CD4-positive, alpha-beta T cell (primary cell): Measurements from ENCODE around the gene ENPP7. TPM values are rescaled to one million over a fixed set of nuclear protein-coding genes. Genes with fewer than 3 reads are reported as not detected.
A peak's percentile ranks its signal among the peaks of the same experiment; 100 is the strongest.

Experiments used
- ATAC-seq: fragments of 200-7000 bp; cut with Tn5 transposase; one replicate; pipeline ENCODE4 v1.10.0; 2022; ENCODE audit warnings: mild to moderate bottlenecking; ENCODE audit not compliant: poor library complexity
- CTCF ChIA-PET: fragments of 350-600 bp; sonication (Branson Sonifier 250); formaldehyde crosslinking; loops from one replicate; lab custom pipeline; 2021; ENCODE audit warnings: antibody characterized with exemption, inconsistent platforms; lab: Charles Lee
- POLR2A ChIA-PET: fragments of 350-600 bp; sonication (Branson Sonifier 250); formaldehyde crosslinking; loops from one replicate; lab custom pipeline; 2021; ENCODE audit warnings: antibody characterized with exemption, inconsistent platforms; lab: Charles Lee
- DNase-seq, 14 experiments: peaks; one replicate each; pipeline ENCODE4 v3.0.0-alpha.2; 2013 to 2020; ENCODE audit warnings: mixed read lengths in 2 of 14
- H3K27ac ChIP-seq, 2 donors: one replicate each; pipeline versions ENCODE4 v1.5.1 to v1.7.0; 2013; ENCODE audit warnings: low read length in 2 of 2, low read depth in 1 of 2, mild to moderate bottlenecking in 1 of 2
- H3K27me3 ChIP-seq, 2 experiments: 1 replicate in 1 of 2; 2 replicates in 1 of 2; pipeline versions ENCODE4 v1.6.1 to v1.7.0; 2013; ENCODE audit warnings: low read length in 2 of 2, control low read depth in 1 of 2, mild to moderate bottlenecking in 1 of 2, moderate library complexity in 1 of 2; ENCODE audit not compliant: insufficient read depth in 2 of 2, control insufficient read depth in 1 of 2
- H3K36me3 ChIP-seq: one replicate; pipeline ENCODE4 v1.6.1; 2013; ENCODE audit warnings: low read length, control low read depth; ENCODE audit not compliant: insufficient read depth
- H3K4me1 ChIP-seq: one replicate; pipeline ENCODE4 v1.6.1; 2013; ENCODE audit warnings: low read length, control low read depth; ENCODE audit not compliant: insufficient read depth
- H3K4me3 ChIP-seq: one replicate; pipeline ENCODE4 v1.5.1; 2013; ENCODE audit warnings: mild to moderate bottlenecking, low read length, moderate library complexity
- H3K9me3 ChIP-seq, 2 experiments: 1 replicate in 1 of 2; 2 replicates in 1 of 2; pipeline versions ENCODE4 v1.6.1 to v1.7.0; 2013; ENCODE audit warnings: low read length in 2 of 2, mild to moderate bottlenecking in 2 of 2, control low read depth in 1 of 2, moderate library complexity in 1 of 2; ENCODE audit not compliant: control insufficient read depth in 1 of 2, insufficient read depth in 1 of 2
- H3K27ac Mint-ChIP-seq: one replicate; pipeline ENCODE4 v1.8.0; 2020; ENCODE audit warnings: mixed read lengths
- H3K27me3 Mint-ChIP-seq: one replicate; pipeline ENCODE4 v1.8.0; 2021; ENCODE audit warnings: mixed read lengths
- H3K36me3 Mint-ChIP-seq: one replicate; pipeline ENCODE4 v1.8.0; 2021; ENCODE audit warnings: low read depth, mixed read lengths
- H3K4me1 Mint-ChIP-seq: one replicate; pipeline ENCODE4 v1.8.0; 2021; ENCODE audit warnings: low read depth, mixed read lengths
- H3K4me3 Mint-ChIP-seq: one replicate; pipeline ENCODE4 v1.8.0; 2020; ENCODE audit warnings: mild to moderate bottlenecking, mixed read lengths
- H3K9me3 Mint-ChIP-seq: one replicate; pipeline ENCODE4 v1.8.0; 2020; ENCODE audit warnings: mixed read lengths
- intact Hi-C, 2 experiments: fragments of 100-400 bp; cut with DNase I in 1 of 2; cut with micrococcal nuclease in 1 of 2; formaldehyde crosslinking; loops; one replicate each; pipeline versions ENCODE4 v1.15.1 to v1.9.0; 2023 to 2025; cut with DNase I, micrococcal nuclease
- total RNA-seq, 174 experiments: library from RNA in 2 of 174; stranded (reverse) in 2 of 174; gene quantifications; one replicate each; pipeline ENCODE4 v1.2.3 and lab custom pipeline; 2021 to 2026
- TF ChIP-seq, protein P1 (sequence below): fragments of 200-600 bp; IDR thresholded peaks from one replicate; pipeline ENCODE4 v1.8.0; 2022; ENCODE audit warnings: antibody characterized with exemption, mild to moderate bottlenecking

Gene ENPP7
- total RNA-seq, 2 experiments from 2014 or later = not detected

DNA sequence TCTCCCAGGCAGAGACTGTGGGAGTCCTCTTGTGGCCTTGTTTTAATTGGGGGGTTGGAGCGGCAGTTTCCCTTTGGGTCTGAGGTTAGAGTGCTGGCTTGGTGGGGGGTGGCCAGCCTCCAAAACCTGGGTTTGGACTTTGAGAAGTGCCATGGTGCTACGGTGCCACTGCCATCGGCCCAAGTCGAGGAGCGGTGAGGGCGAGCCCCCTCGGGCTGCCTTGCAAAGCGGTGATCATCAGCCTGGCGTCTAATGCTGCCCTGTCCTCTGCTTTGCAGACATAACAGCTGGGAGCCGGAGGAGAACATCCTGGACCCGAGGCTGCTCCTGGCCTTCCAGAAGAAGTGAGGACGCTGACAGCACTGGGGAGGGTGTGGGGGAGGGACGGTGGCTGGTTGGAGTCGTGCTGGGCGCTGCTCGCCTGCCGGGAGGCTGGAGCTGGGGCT is 48.4 kb downstream of the ENPP7 start:
- peak overlapping the region; percentile 38 for H3K4me3 ChIP-seq
- H3K4me1 Mint-ChIP-seq = peaks cover 27% of the 10 kb centered on the region
- ATAC-seq (no peak), DNase-seq (no peak)
- H3K36me3 ChIP-seq = no peaks in the 10 kb centered on the region
- TF ChIP-seq, protein P1, sequence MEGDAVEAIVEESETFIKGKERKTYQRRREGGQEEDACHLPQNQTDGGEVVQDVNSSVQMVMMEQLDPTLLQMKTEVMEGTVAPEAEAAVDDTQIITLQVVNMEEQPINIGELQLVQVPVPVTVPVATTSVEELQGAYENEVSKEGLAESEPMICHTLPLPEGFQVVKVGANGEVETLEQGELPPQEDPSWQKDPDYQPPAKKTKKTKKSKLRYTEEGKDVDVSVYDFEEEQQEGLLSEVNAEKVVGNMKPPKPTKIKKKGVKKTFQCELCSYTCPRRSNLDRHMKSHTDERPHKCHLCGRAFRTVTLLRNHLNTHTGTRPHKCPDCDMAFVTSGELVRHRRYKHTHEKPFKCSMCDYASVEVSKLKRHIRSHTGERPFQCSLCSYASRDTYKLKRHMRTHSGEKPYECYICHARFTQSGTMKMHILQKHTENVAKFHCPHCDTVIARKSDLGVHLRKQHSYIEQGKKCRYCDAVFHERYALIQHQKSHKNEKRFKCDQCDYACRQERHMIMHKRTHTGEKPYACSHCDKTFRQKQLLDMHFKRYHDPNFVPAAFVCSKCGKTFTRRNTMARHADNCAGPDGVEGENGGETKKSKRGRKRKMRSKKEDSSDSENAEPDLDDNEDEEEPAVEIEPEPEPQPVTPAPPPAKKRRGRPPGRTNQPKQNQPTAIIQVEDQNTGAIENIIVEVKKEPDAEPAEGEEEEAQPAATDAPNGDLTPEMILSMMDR = no peak
- intact Hi-C loops = loop anchor here in 1 of 2 experiments (2.0 kb wide), 1 partner anchor 18 kb away; the partner anchor contains the start of gene CBX8
- H3K9me3 Mint-ChIP-seq = no peaks in the 10 kb centered on the region
- H3K27ac ChIP-seq = no peak overlapping the region
- H3K9me3 ChIP-seq = peaks cover 0 to 20% of the 10 kb centered on the region in 2 experiments
- H3K27ac Mint-ChIP-seq = peak overlapping the region; percentile 27
- peaks cover 26% of the 10 kb centered on the region for H3K4me1 ChIP-seq
- H3K4me3 Mint-ChIP-seq = peak overlapping the region; percentile 85
- H3K36me3 Mint-ChIP-seq = no peaks in the 10 kb centered on the region
- ChIA-PET CTCF (interaction anchor here (1.2 kb wide), 1 partner anchor 61 kb away, joined by 8 read pairs; no protein-coding TSS in a partner anchor), POLR2A (interaction anchor here (1.0 to 1.7 kb wide), 4 partner anchors 10 to 59 kb away, joined by 3 to 8 read pairs (median 4); partner anchors contain the start of gene CBX8)
- H3K27me3 Mint-ChIP-seq = peaks cover 83% of the 10 kb centered on the region
- peaks cover 62 to 77% of the 10 kb centered on the region in 2 experiments for H3K27me3 ChIP-seq

DNA sequence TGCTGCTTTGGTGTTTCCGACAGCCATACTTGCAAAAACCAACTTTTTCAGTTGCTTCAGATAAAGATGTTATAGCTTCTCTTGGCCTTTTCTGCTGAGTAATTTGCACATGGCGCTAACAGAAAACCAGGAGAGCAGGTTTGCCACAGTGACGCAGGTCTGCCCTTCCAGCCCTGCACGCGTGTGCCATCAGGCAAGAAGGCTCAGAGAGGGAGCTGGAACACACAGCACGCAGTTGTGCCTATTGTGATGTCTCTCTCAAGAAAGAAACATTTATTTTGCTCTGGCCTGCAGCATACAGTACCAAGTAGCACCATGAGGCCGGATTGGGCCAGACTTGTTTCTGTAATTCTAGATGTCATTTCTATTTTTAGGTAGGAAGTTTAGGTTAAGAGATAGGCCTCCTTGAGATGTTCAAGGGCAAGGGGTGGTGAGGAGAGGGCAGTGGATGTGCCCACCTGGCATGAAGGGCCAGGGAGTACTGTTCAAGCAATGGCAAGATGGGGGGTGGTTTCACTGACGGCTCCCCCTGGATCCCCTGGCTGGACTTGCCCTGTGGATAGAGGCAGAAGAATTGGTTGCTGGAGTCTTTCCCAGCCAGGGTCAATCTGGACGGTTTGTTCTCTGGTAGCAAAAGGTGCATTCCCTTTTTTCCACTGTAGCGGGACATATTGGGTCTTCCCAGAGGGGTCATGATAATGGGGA is 49.1 kb downstream of the ENPP7 start:
- Histone ChIP-seq H3K9me3 (peaks cover 0 to 25% of the 10 kb centered on the region in 2 experiments), H3K36me3 (no peaks in the 10 kb centered on the region), H3K4me1 (peaks cover 26% of the 10 kb centered on the region), H3K4me3 (no peak overlapping the region), H3K27me3 (peaks cover 61 to 71% of the 10 kb centered on the region in 2 experiments), H3K27ac (no peak overlapping the region)
- TF ChIP-seq, protein P1 = no peak
- Mint-ChIP-seq H3K4me3 (peak overlapping the region; percentile 85), H3K27me3 (peaks cover 75% of the 10 kb centered on the region), H3K9me3 (no peaks in the 10 kb centered on the region), H3K27ac (no peak overlapping the region), H3K36me3 (no peaks in the 10 kb centered on the region), H3K4me1 (peaks cover 27% of the 10 kb centered on the region)
- DNase-seq (no peak), ATAC-seq (no peak)
- ChIA-PET CTCF (no interaction called here), POLR2A (interaction anchor here (1.2 to 1.3 kb wide), 2 partner anchors 9 to 12 kb away, joined by 3 to 4 read pairs; no protein-coding TSS in a partner anchor)
- intact Hi-C loops = loop anchor here (2.0 kb wide), 1 partner anchor 17 kb away; the partner anchor contains the start of gene CBX8 (in 2 of the 2)

DNA sequence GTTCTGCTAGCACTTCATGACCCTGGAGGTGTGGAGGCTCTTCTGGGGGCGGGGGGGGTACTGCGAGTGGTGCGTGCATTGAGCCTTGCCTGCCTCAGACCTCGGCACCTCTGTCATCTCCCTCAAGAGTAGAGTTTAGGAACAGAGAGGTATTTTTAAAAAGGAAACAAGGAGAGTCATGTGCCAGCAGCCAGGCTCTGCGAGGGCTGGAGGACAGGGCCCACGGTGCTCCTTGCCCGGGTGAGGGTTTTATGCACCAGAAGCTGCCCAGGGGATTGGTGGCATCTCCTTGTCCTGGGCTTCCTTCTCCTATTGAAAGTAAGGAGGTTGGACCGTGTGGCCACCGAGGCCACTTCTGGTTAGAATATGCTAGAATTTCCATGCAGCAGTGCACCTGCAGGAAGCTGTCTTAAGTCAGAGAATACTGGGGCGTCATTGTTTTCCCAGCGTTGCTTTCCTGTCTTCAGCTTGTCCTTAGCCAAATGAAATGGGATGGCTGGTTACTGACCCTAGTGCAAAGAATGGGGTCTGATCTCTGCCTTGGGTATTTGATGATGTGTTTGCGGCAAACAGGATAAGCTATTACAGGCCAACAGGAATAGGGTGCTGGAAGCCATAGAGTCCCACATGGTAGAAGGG is 50.4 kb downstream of the ENPP7 start:
- Mint-ChIP-seq H3K4me1 (peaks cover 27% of the 10 kb centered on the region), H3K9me3 (no peaks in the 10 kb centered on the region), H3K36me3 (no peaks in the 10 kb centered on the region), H3K27me3 (peaks cover 73% of the 10 kb centered on the region), H3K4me3 (peak overlapping the region; percentile 20), H3K27ac (no peak overlapping the region)
- no peak overlapping the region for H3K27ac ChIP-seq
- ATAC-seq (no peak), DNase-seq (no peak)
- POLR2A ChIA-PET = no interaction called here
- H3K4me3 ChIP-seq = no peak overlapping the region
- H3K36me3 ChIP-seq = no peaks in the 10 kb centered on the region
- CTCF ChIA-PET = no interaction called here
- H3K27me3 ChIP-seq = peaks cover 61 to 68% of the 10 kb centered on the region in 2 experiments
- peaks cover 26% of the 10 kb centered on the region for H3K4me1 ChIP-seq
- TF ChIP-seq, protein P1 = no peak
- H3K9me3 ChIP-seq = peaks cover 0 to 25% of the 10 kb centered on the region in 2 experiments
- intact Hi-C loops = loop anchor here in 1 of 2 experiments (2.0 kb wide), 1 partner anchor 16 kb away; the partner anchor contains the start of gene CBX8
